C4-2B (cell line): ENCODE results near the gene NT5C1B.

ENCODE experiments used
- ZFX ChIP-seq: fragments of 450-650 bp; IDR thresholded peaks from 2 replicates; pipeline ENCODE4 v1.6.1; 2017
- TF ChIP-seq, protein P1 (sequence below): fragments of 450-650 bp; conservative IDR thresholded peaks from 2 replicates; pipeline ENCODE4 v1.5.1; 2017; ENCODE audit warnings: mild to moderate bottlenecking

DNA sequence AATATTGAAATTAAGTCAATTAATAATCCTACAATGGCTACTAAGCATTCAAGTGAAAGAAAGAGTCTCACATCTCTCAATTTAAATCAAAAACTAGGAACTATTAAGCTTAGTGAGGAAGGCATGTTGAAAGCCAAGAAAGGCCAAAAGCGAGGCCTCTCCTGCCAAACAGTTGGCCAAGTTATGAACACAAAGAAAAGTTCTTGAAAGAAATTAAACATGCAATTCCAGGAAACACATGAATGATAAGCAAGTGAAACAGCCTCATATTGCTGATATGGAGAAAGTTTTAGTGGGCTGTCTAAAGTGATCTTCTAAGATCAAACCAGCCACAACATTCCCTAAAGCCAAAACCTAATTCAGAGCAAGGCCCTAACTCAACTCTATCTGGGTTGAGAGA, 40.7 kb downstream of the NT5C1B start:
- TF ChIP-seq, protein P1, sequence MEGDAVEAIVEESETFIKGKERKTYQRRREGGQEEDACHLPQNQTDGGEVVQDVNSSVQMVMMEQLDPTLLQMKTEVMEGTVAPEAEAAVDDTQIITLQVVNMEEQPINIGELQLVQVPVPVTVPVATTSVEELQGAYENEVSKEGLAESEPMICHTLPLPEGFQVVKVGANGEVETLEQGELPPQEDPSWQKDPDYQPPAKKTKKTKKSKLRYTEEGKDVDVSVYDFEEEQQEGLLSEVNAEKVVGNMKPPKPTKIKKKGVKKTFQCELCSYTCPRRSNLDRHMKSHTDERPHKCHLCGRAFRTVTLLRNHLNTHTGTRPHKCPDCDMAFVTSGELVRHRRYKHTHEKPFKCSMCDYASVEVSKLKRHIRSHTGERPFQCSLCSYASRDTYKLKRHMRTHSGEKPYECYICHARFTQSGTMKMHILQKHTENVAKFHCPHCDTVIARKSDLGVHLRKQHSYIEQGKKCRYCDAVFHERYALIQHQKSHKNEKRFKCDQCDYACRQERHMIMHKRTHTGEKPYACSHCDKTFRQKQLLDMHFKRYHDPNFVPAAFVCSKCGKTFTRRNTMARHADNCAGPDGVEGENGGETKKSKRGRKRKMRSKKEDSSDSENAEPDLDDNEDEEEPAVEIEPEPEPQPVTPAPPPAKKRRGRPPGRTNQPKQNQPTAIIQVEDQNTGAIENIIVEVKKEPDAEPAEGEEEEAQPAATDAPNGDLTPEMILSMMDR: no peak
- TF ChIP-seq ZFX: no peak
